Stomach (tissue), 4 donors: ENCODE data around the gene KIAA1210.

Source experiments
- POLR2A ChIP-seq, 4 donors: fragments of 450-650 bp; IDR thresholded peaks; one replicate each; pipeline ENCODE4 v1.6.1; 2016; ENCODE audit warnings: antibody characterized with exemption in 4 of 4, control low read depth in 2 of 4, mild to moderate bottlenecking in 1 of 4, moderate library complexity in 1 of 4
- POLR2AphosphoS5 ChIP-seq, 3 donors: sonication (generic); formaldehyde crosslinking; IDR thresholded peaks; one replicate each; pipeline ENCODE4 v1.6.1; 2016; ENCODE audit warnings: antibody characterized with exemption in 3 of 3
- TF ChIP-seq, protein P1 (sequence below), 7 experiments: fragments of 450-650 bp in 4 of 7; fragments of 200-600 bp in 3 of 7; sonication (generic) in 3 of 7; IDR thresholded peaks; one replicate each; pipeline ENCODE4 v1.5.1; 2016 to 2019; ENCODE audit warnings: antibody characterized with exemption in 7 of 7, control low read depth in 2 of 7, mild to moderate bottlenecking in 1 of 7

DNA sequence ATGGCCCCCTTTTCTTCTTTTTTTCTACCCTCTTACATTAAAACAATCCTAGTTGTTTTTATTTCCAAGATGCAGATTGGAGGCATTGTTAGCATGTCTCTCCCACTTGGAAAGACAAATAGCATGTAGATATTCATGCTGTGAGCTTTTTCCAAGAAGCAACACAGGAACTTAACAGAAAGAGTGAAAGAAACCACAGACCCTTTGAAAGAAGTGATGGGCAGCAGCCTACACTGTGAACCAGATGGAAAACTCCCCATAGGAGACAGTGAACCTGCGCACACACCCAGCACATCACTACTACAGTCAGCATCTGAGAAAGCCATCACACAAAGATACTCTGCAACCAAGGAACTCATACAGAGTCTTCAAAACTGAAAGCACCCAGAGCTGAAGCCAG lies 37.0 kb downstream of the KIAA1210 start:
- TF ChIP-seq POLR2A (IDR thresholded peaks at IDR 0.05) (no peak), POLR2AphosphoS5 (IDR thresholded peaks at IDR 0.05) (no peak)
- TF ChIP-seq, protein P1, sequence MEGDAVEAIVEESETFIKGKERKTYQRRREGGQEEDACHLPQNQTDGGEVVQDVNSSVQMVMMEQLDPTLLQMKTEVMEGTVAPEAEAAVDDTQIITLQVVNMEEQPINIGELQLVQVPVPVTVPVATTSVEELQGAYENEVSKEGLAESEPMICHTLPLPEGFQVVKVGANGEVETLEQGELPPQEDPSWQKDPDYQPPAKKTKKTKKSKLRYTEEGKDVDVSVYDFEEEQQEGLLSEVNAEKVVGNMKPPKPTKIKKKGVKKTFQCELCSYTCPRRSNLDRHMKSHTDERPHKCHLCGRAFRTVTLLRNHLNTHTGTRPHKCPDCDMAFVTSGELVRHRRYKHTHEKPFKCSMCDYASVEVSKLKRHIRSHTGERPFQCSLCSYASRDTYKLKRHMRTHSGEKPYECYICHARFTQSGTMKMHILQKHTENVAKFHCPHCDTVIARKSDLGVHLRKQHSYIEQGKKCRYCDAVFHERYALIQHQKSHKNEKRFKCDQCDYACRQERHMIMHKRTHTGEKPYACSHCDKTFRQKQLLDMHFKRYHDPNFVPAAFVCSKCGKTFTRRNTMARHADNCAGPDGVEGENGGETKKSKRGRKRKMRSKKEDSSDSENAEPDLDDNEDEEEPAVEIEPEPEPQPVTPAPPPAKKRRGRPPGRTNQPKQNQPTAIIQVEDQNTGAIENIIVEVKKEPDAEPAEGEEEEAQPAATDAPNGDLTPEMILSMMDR (IDR thresholded peaks at IDR 0.05): no peak
